A549 (cell line): Measurements from ENCODE around the gene ZSWIM5. TPM values are rescaled to one million over a fixed set of nuclear protein-coding genes. Genes with fewer than 3 reads are reported as not detected.

Source experiments
- ATAC-seq, 2 experiments: fragments of 200-7000 bp in 1 of 2; fragments of >200 bp in 1 of 2; cut with Nextera tagmentation in 1 of 2; cut with Tn5 transposase in 1 of 2; 3 replicates each; pipeline versions ENCODE4 v1.8.0 to v1.9.1; 2018 to 2020; ENCODE audit warnings: mild to moderate bottlenecking in 1 of 2, moderate library complexity in 1 of 2
- CTCF ChIA-PET: fragments of 300-600 bp; sonication (Branson Sonifier 250); formaldehyde crosslinking; extraction: SDS; loops from one replicate; lab custom pipeline; 2021; ENCODE audit warnings: antibody characterized with exemption, inconsistent platforms; lab: Yijun Ruan, JAX
- POLR2A ChIA-PET: fragments of 350-600 bp; formaldehyde crosslinking; extraction: SDS; loops from one replicate; lab custom pipeline; 2021; ENCODE audit warnings: antibody characterized with exemption, inconsistent platforms; lab: Yijun Ruan, JAX
- DNase-seq, 2 experiments: peaks; one replicate each; pipeline versions ENCODE4 v3.0.0 to v3.0.0-alpha.2; 2011 to 2016; ENCODE audit warnings: low read depth in 1 of 2, low spot score in 1 of 2
- FAIRE-seq: peaks from 2 replicates; lab custom pipeline; 2011; peaks lifted over from hg19 to GRCh38; lab: Jason Lieb, UNC
- H3K27ac ChIP-seq, 2 experiments: fragments of >200 bp; sonication (Bioruptor Twin); formaldehyde crosslinking; 3 replicates each; pipeline ENCODE4 v1.5.1; 2016 to 2017
- H3K4me1 ChIP-seq: fragments of >200 bp; sonication (Bioruptor Twin); formaldehyde crosslinking; 3 replicates; pipeline ENCODE4 v1.6.1; 2016
- H3K4me2 ChIP-seq: fragments of >200 bp; sonication (Bioruptor Twin); formaldehyde crosslinking; 3 replicates; pipeline ENCODE4 v1.6.1; 2016
- H3K4me3 ChIP-seq: fragments of >200 bp; sonication (Bioruptor Twin); formaldehyde crosslinking; 3 replicates; pipeline ENCODE4 v1.5.1; 2016
- H3K9me3 ChIP-seq: fragments of >200 bp; sonication (Bioruptor Twin); formaldehyde crosslinking; 3 replicates; pipeline ENCODE4 v1.6.1; 2016
- BCL3 ChIP-seq: fragments of >200 bp; sonication (Bioruptor Twin); formaldehyde crosslinking; IDR thresholded peaks from 3 replicates; pipeline ENCODE4 v1.6.1; 2016
- BHLHE40 ChIP-seq: IDR thresholded peaks from 2 replicates; pipeline ENCODE4 v1.6.1; 2012; ENCODE audit warnings: low read depth, low read length, inconsistent platforms
- CEBPB ChIP-seq, 2 experiments: fragments of >200 bp in 1 of 2; sonication (Bioruptor Twin) in 1 of 2; formaldehyde crosslinking in 1 of 2; IDR thresholded peaks; 2 replicates each; pipeline ENCODE4 v1.6.1; 2012 to 2016
- CHD2 ChIP-seq: fragments of 150-350 bp; IDR thresholded peaks from 2 replicates; pipeline ENCODE4 v1.6.1; 2014; ENCODE audit warnings: low read length; ENCODE audit not compliant: partially characterized antibody
- EHF ChIP-seq: fragments of 250-450 bp; sonication (Bioruptor Pico); IDR thresholded peaks from 2 replicates; pipeline ENCODE4 v1.5.0; 2020; ENCODE audit warnings: mild to moderate bottlenecking
- EHMT2 ChIP-seq: fragments of 200-600 bp; sonication (generic); IDR thresholded peaks from 2 replicates; pipeline ENCODE4 v1.6.1; 2016; ENCODE audit warnings: antibody characterized with exemption, low read depth, mild to moderate bottlenecking, moderate library complexity
- EP300 ChIP-seq, 2 experiments: fragments of >200 bp; sonication (Bioruptor Twin); formaldehyde crosslinking; IDR thresholded peaks; 2 replicates in 1 of 2; 3 replicates in 1 of 2; pipeline ENCODE4 v1.6.1; 2016 to 2017
- ESRRA ChIP-seq: fragments of 150-350 bp; IDR thresholded peaks from 2 replicates; pipeline ENCODE4 v1.6.1; 2014; ENCODE audit warnings: mild to moderate bottlenecking, low read length, borderline replicate concordance
- HEYL ChIP-seq: fragments of 250-450 bp; sonication (Bioruptor Pico); IDR thresholded peaks from 2 replicates; pipeline ENCODE4 v1.8.0; 2021; ENCODE audit warnings: mild to moderate bottlenecking, moderate library complexity
- HMGXB4 ChIP-seq: fragments of 250-450 bp; sonication (Bioruptor Pico); IDR thresholded peaks from 2 replicates; pipeline ENCODE4 v1.5.0; 2021; ENCODE audit warnings: mild to moderate bottlenecking, moderate library complexity, borderline replicate concordance
- HOXA7 ChIP-seq: fragments of 250-450 bp; sonication (Bioruptor Pico); IDR thresholded peaks from 2 replicates; pipeline ENCODE4 v1.5.0; 2020; ENCODE audit warnings: mild to moderate bottlenecking, moderate library complexity
- HOXB5 ChIP-seq: fragments of 250-450 bp; sonication (Bioruptor Pico); IDR thresholded peaks from 2 replicates; pipeline ENCODE4 v1.5.0; 2020; ENCODE audit warnings: mild to moderate bottlenecking, moderate library complexity
- MAX ChIP-seq: IDR thresholded peaks from 2 replicates; pipeline ENCODE4 v1.6.1; 2012
- MAZ ChIP-seq: fragments of 150-350 bp; IDR thresholded peaks from 2 replicates; pipeline ENCODE4 v1.6.1; 2014; ENCODE audit warnings: antibody characterized with exemption, low read depth, low read length, borderline replicate concordance
- MYC ChIP-seq: IDR thresholded peaks from 2 replicates; pipeline ENCODE4 v1.6.1; 2012; ENCODE audit warnings: mild to moderate bottlenecking, inconsistent platforms, low read length, improper control_type of control experiment, borderline replicate concordance
- PBX3 ChIP-seq: IDR thresholded peaks from 2 replicates; pipeline ENCODE4 v1.6.1; 2012
- PHF8 ChIP-seq: fragments of 200-600 bp; sonication (generic); IDR thresholded peaks from 2 replicates; pipeline ENCODE4 v1.6.1; 2016; ENCODE audit warnings: low read depth, mild to moderate bottlenecking, antibody characterized with exemption, moderate library complexity, borderline replicate concordance
- POLR2A ChIP-seq: IDR thresholded peaks from 2 replicates; pipeline ENCODE4 v1.6.1; 2012; ENCODE audit warnings: mild to moderate bottlenecking, low read length
- RFX5 ChIP-seq: fragments of 450-650 bp; IDR thresholded peaks from 2 replicates; pipeline ENCODE4 v1.7.1; 2014; ENCODE audit warnings: antibody characterized with exemption, mild to moderate bottlenecking, moderate library complexity
- RNF2 ChIP-seq: fragments of 200-600 bp; sonication (generic); IDR thresholded peaks from 2 replicates; pipeline ENCODE4 v1.6.1; 2016; ENCODE audit warnings: low read depth, mild to moderate bottlenecking, antibody characterized with exemption, moderate library complexity, borderline replicate concordance
- SMC3 ChIP-seq: fragments of >200 bp; sonication (Bioruptor Twin); formaldehyde crosslinking; IDR thresholded peaks from 3 replicates; pipeline ENCODE4 v1.6.1; 2018; ENCODE audit warnings: inconsistent platforms
- SREBF2 ChIP-seq: fragments of 450-650 bp; IDR thresholded peaks from 2 replicates; pipeline ENCODE4 v1.6.1; 2014; ENCODE audit warnings: mild to moderate bottlenecking, moderate library complexity
- TFCP2L1 ChIP-seq: fragments of 250-450 bp; sonication (Bioruptor Pico); IDR thresholded peaks from 2 replicates; pipeline ENCODE4 v1.5.0; 2021; ENCODE audit warnings: mild to moderate bottlenecking
- TP53 ChIP-seq: fragments of 250-450 bp; sonication (Bioruptor Pico); IDR thresholded peaks from 2 replicates; pipeline ENCODE4 v1.5.0; 2021; ENCODE audit warnings: mild to moderate bottlenecking, moderate library complexity
- ZC3H11A ChIP-seq: fragments of 450-650 bp; IDR thresholded peaks from 2 replicates; pipeline ENCODE4 v1.6.1; 2014; ENCODE audit warnings: antibody characterized with exemption, mild to moderate bottlenecking
- ZNF302 ChIP-seq: fragments of 250-450 bp; sonication (Bioruptor Pico); IDR thresholded peaks from 2 replicates; pipeline ENCODE4 v1.9.0; 2021; ENCODE audit warnings: inconsistent platforms, mild to moderate bottlenecking, moderate library complexity
- ZSCAN20 ChIP-seq: fragments of 250-450 bp; sonication (Bioruptor Pico); IDR thresholded peaks from 2 replicates; pipeline ENCODE4 v1.8.0; 2022; ENCODE audit warnings: mild to moderate bottlenecking, moderate library complexity
- WGBS: methylation state at CpG from one replicate; pipeline ENCODE4 v1.1.6; 2017; ENCODE audit errors: missing lambda C conversion rate; 5-methylcytosine and 5-hydroxymethylcytosine counted together
- polyA plus RNA-seq, 4 experiments: library from polyadenylated mRNA; depleted of rRNA in 3 of 4; stranded (reverse); fragments of >200 nt; fragmentation: RNase III in 1 of 4; extraction: RNeasy Plus Mini Kit Qiagen cat#74134 plus additional on column Dnase treatment in 1 of 4; gene quantifications; 2 replicates in 3 of 4; 3 replicates in 1 of 4; pipeline ENCODE4 v1.2.3, GENCODE V29; 2011 to 2017
- TF ChIP-seq, protein P1 (sequence below): fragments of >200 bp; sonication (Bioruptor Twin); formaldehyde crosslinking; IDR thresholded peaks from 2 replicates; pipeline ENCODE4 v1.6.1; 2016
- TF ChIP-seq, protein P2 (sequence below): IDR thresholded peaks from 2 replicates; pipeline ENCODE4 v1.6.1; 2012; ENCODE audit warnings: low read depth, borderline replicate concordance

Gene ZSWIM5
- polyA plus RNA-seq, 2 of the 4 experiments (the other 2 are of a cell fraction) = 0.52 to 1.3 TPM

DNA sequence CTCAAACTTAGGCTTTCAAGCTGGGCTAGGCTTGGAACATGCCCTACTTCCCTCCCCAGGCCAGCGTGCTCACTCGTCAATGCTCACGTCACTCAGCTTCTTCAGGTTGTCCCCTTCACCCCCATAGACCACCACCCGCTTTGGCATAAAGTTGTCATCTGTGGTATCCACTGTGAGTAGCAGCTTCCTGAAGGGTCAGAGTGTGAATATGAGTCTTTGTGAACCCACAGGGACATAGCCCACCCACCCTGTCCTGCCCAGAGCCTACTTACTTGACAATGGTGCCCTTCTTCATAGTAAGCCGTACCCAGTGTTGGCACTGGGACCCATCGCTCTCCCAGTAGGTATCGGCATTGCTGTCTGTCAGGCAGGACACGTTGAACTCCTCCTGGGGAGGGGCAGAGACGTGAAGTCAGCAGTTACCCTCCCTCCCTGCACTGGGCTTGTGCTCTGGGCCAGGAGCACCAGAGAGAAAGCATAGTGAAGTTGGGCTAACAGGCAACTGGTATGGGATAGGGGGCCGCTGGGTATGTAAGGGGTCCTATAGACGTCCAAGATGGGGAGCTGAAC is 197.0 kb downstream of the ZSWIM5 start:
- POLR2A ChIA-PET = no interaction called here
- H3K4me1 ChIP-seq = peaks cover 8% of the 10 kb centered on the region; the same call in 2 of the 3 replicates
- H3K4me3 ChIP-seq = no peak overlapping the region
- no peak for FAIRE-seq
- H3K4me2 ChIP-seq = peak overlapping the region; percentile 90
- no peak for TF ChIP-seq HOXB5 (CRISPR knock-in tag)
- TF ChIP-seq TFCP2L1 (CRISPR knock-in tag) = no peak
- no peak for TF ChIP-seq CHD2
- TF ChIP-seq ZNF302 (CRISPR knock-in tag) = no peak
- no peak for TF ChIP-seq ZSCAN20 (CRISPR knock-in tag)
- no peak for TF ChIP-seq SREBF2
- TF ChIP-seq RNF2 = no peak
- no peak for TF ChIP-seq RFX5
- TF ChIP-seq, protein P1, sequence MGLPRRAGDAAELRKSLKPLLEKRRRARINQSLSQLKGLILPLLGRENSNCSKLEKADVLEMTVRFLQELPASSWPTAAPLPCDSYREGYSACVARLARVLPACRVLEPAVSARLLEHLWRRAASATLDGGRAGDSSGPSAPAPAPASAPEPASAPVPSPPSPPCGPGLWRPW = no peak
- TF ChIP-seq MAX = no peak
- TF ChIP-seq, protein P2, sequence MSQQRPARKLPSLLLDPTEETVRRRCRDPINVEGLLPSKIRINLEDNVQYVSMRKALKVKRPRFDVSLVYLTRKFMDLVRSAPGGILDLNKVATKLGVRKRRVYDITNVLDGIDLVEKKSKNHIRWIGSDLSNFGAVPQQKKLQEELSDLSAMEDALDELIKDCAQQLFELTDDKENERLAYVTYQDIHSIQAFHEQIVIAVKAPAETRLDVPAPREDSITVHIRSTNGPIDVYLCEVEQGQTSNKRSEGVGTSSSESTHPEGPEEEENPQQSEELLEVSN = no peak
- TF ChIP-seq CEBPB (IDR thresholded peaks at IDR 0.05) = no peak
- no peak for TF ChIP-seq BCL3
- TF ChIP-seq ZC3H11A = no peak
- TF ChIP-seq HEYL = no peak
- TF ChIP-seq MYC = no peak
- TF ChIP-seq BHLHE40 = no peak
- DNase-seq = no peak
- ATAC-seq = no peak
- no peaks in the 10 kb centered on the region for H3K9me3 ChIP-seq
- WGBS = 90% methylated on average over 7 of the region's 11 CpGs
- CTCF ChIA-PET = interaction anchor here (0.9 to 20.8 kb wide), 4 partner anchors 9 to 290 kb away, joined by 3 to 488 read pairs (median 7); no protein-coding TSS in a partner anchor
- no peak overlapping the region for H3K27ac ChIP-seq

GRCh38 chr1:45008516-45008915 is 197.9 kb downstream of the ZSWIM5 start:
- WGBS = 96% methylated on average over 11 of the region's 12 CpGs
- POLR2A ChIA-PET = no interaction called here
- no peak for FAIRE-seq

More at GRCh38 chr1:45008516-45008915, 197.9 kb downstream of the ZSWIM5 start:
- Histone ChIP-seq H3K4me2 (no peak overlapping the region), H3K4me1 (peaks cover 8% of the 10 kb centered on the region; the same call in 2 of the 3 replicates), H3K27ac (no peak overlapping the region), H3K4me3 (no peak overlapping the region), H3K9me3 (no peaks in the 10 kb centered on the region)
- no peak for ATAC-seq
- CTCF ChIA-PET = interaction anchor here (0.9 to 20.8 kb wide), 3 partner anchors 10 to 291 kb away, joined by 3 to 488 read pairs (median 3); no protein-coding TSS in a partner anchor
- TF ChIP-seq EHMT2 (no peak), PHF8 (no peak), TP53 (CRISPR knock-in tag) (no peak), EHF (CRISPR knock-in tag) (no peak), HOXA7 (CRISPR knock-in tag) (no peak), RFX5 (no peak), EP300 (IDR thresholded peaks at IDR 0.05) (no peak), ZNF302 (CRISPR knock-in tag) (no peak), POLR2A (no peak), ESRRA (no peak), MAZ (no peak), BCL3 (no peak), SMC3 (no peak), PBX3 (no peak), HMGXB4 (CRISPR knock-in tag) (no peak), CEBPB (IDR thresholded peaks at IDR 0.05) (no peak)
- TF ChIP-seq, protein P2 = no peak
- DNase-seq = no peak
